ENCODE results near the gene HSPA1A. TPM values are rescaled to one million over a fixed set of nuclear protein-coding genes. Genes with fewer than 3 reads are reported as not detected.
"Not testable (repeated sequence)": the region's sequence is repeated elsewhere in the genome, so short reads cannot be mapped to it uniquely, and the experiment has no call there.

HSPA1A gene
- total RNA-seq, 1 experiment from 2014 or later: 169 TPM

DNA sequence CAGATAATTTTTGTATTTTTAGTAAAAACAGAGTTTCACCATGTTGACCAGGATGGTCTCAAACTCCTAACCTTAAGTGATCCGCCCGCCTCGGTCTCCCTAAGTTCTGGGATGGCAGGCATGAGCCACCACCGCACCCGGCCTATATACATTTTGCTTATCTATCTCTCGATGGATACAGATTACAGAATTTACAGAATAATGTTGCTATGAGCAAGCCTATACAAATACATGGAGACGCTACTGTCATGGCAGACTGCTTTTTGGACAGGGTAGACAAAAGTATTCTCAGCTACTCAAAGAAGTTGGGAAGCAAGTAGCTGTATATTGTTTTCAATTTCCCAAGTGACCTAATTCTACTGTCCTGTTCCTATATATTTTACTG lies 1.9 kb upstream of the HSPA1A start:
- intact Hi-C loops (cut with micrococcal nuclease; ENCODE audit: unreplicated experiment): no loop called here
- DNase-seq (ENCODE audit: low read depth, low spot score) (no peak), ATAC-seq (no peak)
- no peaks in the 10 kb centered on the region for H3K27me3 ChIP-seq (ENCODE audit: control insufficient read depth, insufficient read depth, low read length)
- H3K27ac ChIP-seq (ENCODE audit: low read length): peak overlapping the region; percentile 87
- peaks cover 5% of the 10 kb centered on the region; the same call in 1 of the 2 replicates for H3K4me1 ChIP-seq (ENCODE audit: control insufficient read depth, insufficient read depth, low read length)
- H3K36me3 ChIP-seq (ENCODE audit: control insufficient read depth, insufficient read depth, low read length): no peaks in the 10 kb centered on the region
- ChIA-PET CTCF (no interaction called here), POLR2A (no interaction called here)
- in situ Hi-C loops (cut with HindIII; ENCODE audit: low pct_unique_long_range_greater_than_20kb, low sequenced_read_pairs): no loop called here
- TF ChIP-seq TCF7L2 (IDR thresholded peaks at IDR 0.05; ENCODE audit: low read depth, low read length) (no peak), REST (IDR thresholded peaks at IDR 0.05; ENCODE audit: insufficient read depth in 1 of 2, low read depth in 2 of 2, low read length in 1 of 2) (no peak), SIN3A (IDR thresholded peaks at IDR 0.05; ENCODE audit: borderline replicate concordance, insufficient read depth, low read depth, low read length) (no peak), POLR2AphosphoS5 (IDR thresholded peaks at IDR 0.05; ENCODE audit: low read depth, low read length) (no peak)
- TF ChIP-seq, protein P1, sequence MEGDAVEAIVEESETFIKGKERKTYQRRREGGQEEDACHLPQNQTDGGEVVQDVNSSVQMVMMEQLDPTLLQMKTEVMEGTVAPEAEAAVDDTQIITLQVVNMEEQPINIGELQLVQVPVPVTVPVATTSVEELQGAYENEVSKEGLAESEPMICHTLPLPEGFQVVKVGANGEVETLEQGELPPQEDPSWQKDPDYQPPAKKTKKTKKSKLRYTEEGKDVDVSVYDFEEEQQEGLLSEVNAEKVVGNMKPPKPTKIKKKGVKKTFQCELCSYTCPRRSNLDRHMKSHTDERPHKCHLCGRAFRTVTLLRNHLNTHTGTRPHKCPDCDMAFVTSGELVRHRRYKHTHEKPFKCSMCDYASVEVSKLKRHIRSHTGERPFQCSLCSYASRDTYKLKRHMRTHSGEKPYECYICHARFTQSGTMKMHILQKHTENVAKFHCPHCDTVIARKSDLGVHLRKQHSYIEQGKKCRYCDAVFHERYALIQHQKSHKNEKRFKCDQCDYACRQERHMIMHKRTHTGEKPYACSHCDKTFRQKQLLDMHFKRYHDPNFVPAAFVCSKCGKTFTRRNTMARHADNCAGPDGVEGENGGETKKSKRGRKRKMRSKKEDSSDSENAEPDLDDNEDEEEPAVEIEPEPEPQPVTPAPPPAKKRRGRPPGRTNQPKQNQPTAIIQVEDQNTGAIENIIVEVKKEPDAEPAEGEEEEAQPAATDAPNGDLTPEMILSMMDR (IDR thresholded peaks at IDR 0.05): no peak
- H3K9me3 ChIP-seq (ENCODE audit: control insufficient read depth, insufficient read depth, low read depth, low read length): no peaks in the 10 kb centered on the region
- peak overlapping the region; percentile 35 to 48; a peak in 3 of 4 replicates for H3K4me3 ChIP-seq (ENCODE audit: low read depth in 2 of 2, low read length in 2 of 2)
- no TSS peak for BruUV-seq (replicated peaks)

GRCh38 chr6:31814677-31815024 lies 692 bp upstream of the HSPA1A start:
- intact Hi-C loops (cut with micrococcal nuclease; ENCODE audit: unreplicated experiment) (no loop called here), in situ Hi-C loops (cut with HindIII; ENCODE audit: low pct_unique_long_range_greater_than_20kb, low sequenced_read_pairs) (no loop called here)
- H3K36me3 ChIP-seq (ENCODE audit: control insufficient read depth, insufficient read depth, low read length): no peaks in the 10 kb centered on the region
- POLR2A ChIA-PET: interaction anchor here (0.5 to 1.2 kb wide), 10 partner anchors 8 to 145 kb away, joined by 3 to 13 read pairs (median 4); partner anchors contain the start of genes CLIC1, DDAH2, HSPA1B and LSM2
- peak; percentile 81 for ATAC-seq
- no peaks in the 10 kb centered on the region for H3K27me3 ChIP-seq (ENCODE audit: control insufficient read depth, insufficient read depth, low read length)
- H3K4me3 ChIP-seq (ENCODE audit: low read depth in 2 of 2, low read length in 2 of 2): peak overlapping the region; percentile 56 to 70
- peak overlapping the region; percentile 82 for H3K27ac ChIP-seq (ENCODE audit: low read length)
- H3K4me1 ChIP-seq (ENCODE audit: control insufficient read depth, insufficient read depth, low read length): peaks cover 7% of the 10 kb centered on the region
- CTCF ChIA-PET: interaction anchor here (0.8 kb wide), 1 partner anchor 8 kb away, joined by 3 read pairs; the partner anchor contains the start of gene LSM2
- TF ChIP-seq POLR2AphosphoS5 (IDR thresholded peaks at IDR 0.05; ENCODE audit: low read depth, low read length) (peak; percentile 74), TCF7L2 (IDR thresholded peaks at IDR 0.05; ENCODE audit: low read depth, low read length) (no peak), SIN3A (IDR thresholded peaks at IDR 0.05; ENCODE audit: borderline replicate concordance, insufficient read depth, low read depth, low read length) (no peak)
- TF ChIP-seq, protein P1 (IDR thresholded peaks at IDR 0.05): no peak
- H3K9me3 ChIP-seq (ENCODE audit: control insufficient read depth, insufficient read depth, low read depth, low read length): no peaks in the 10 kb centered on the region
- no TSS peak for BruUV-seq (replicated peaks)
- peak; percentile 92 for DNase-seq (ENCODE audit: low read depth, low spot score)

- intact Hi-C loops (cut with micrococcal nuclease; ENCODE audit: unreplicated experiment); in situ Hi-C loops (cut with HindIII; ENCODE audit: low pct_unique_long_range_greater_than_20kb, low sequenced_read_pairs); ATAC-seq; H3K36me3 ChIP-seq (ENCODE audit: control insufficient read depth, insufficient read depth, low read length); H3K9me3 ChIP-seq (ENCODE audit: control insufficient read depth, insufficient read depth, low read depth, low read length); CTCF ChIA-PET; DNase-seq (ENCODE audit: low read depth, low spot score); H3K27me3 ChIP-seq (ENCODE audit: control insufficient read depth, insufficient read depth, low read length): not testable (repeated sequence)
- Histone ChIP-seq H3K4me1 (ENCODE audit: control insufficient read depth, insufficient read depth, low read length) (peaks cover 21% of the 10 kb centered on the region), H3K27ac (ENCODE audit: low read length) (peak overlapping the region; percentile 70), H3K4me3 (ENCODE audit: low read depth in 2 of 2, low read length in 2 of 2) (peak overlapping the region; percentile 64 to 80)
- POLR2A ChIA-PET: interaction anchor here (0.6 kb wide), 1 partner anchor 29 kb away, joined by 6 read pairs; no protein-coding TSS in a partner anchor
- TSS peak; percentile 96 for BruUV-seq (replicated peaks)
Observed at GRCh38 chr6:31817133-31817928, 2.0 kb downstream of the HSPA1A start.

DNA sequence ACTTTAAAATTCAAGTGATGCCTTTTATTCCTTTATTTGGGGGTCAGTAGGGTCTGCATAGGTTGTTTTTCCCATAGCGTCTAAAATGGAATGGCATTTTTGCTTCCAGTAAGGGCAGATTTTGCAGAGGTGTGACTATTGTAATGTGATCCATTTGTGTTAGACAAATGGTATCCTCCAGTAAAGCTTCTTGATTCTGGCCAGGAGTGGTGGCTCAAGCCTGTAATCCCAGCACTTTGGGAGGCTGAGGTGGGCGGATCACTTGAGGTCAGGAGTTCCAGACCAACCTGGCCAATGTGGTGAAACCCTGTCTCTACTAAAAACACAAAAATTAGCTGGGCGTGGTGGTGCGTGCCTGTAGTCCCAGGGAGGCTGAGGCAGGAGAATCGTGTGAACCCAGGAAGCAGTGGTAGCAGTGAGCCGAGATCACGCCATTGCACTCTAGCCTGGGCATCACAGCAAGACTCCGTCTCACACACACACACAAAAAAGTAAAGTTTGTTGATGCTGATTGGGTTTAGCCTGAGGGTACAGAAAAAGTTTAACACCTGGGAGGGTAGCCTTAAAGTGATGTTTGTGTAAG lies 2.7 kb downstream of the HSPA1A start:
- ATAC-seq; DNase-seq (ENCODE audit: low read depth, low spot score); intact Hi-C loops (cut with micrococcal nuclease; ENCODE audit: unreplicated experiment); H3K9me3 ChIP-seq (ENCODE audit: control insufficient read depth, insufficient read depth, low read depth, low read length); CTCF ChIA-PET; H3K27me3 ChIP-seq (ENCODE audit: control insufficient read depth, insufficient read depth, low read length); H3K36me3 ChIP-seq (ENCODE audit: control insufficient read depth, insufficient read depth, low read length); BruUV-seq (replicated peaks); in situ Hi-C loops (cut with HindIII; ENCODE audit: low pct_unique_long_range_greater_than_20kb, low sequenced_read_pairs): not testable (repeated sequence)
- peak overlapping the region; percentile 70 for H3K27ac ChIP-seq (ENCODE audit: low read length)
- peak overlapping the region; percentile 64 to 80 for H3K4me3 ChIP-seq (ENCODE audit: low read depth in 2 of 2, low read length in 2 of 2)
- POLR2A ChIA-PET: interaction anchor here (0.6 kb wide), 1 partner anchor 30 kb away, joined by 6 read pairs; no protein-coding TSS in a partner anchor
- peaks cover 26% of the 10 kb centered on the region for H3K4me1 ChIP-seq (ENCODE audit: control insufficient read depth, insufficient read depth, low read length)
